Left renal cortex interstitium (tissue), 4 donors: ENCODE measurements around the gene GIGYF2. TPM values are rescaled to one million over a fixed set of nuclear protein-coding genes. Genes with fewer than 3 reads are reported as not detected.
"Not testable (repeated sequence)": the region's sequence is repeated elsewhere in the genome, so short reads cannot be mapped to it uniquely, and the experiment has no call there.

Source experiments
- DNase-seq, 4 donors: peaks; one replicate each; pipeline ENCODE4 v3.0.0-alpha.2; 2013; ENCODE audit warnings: low read depth in 4 of 4, low spot score in 2 of 4, missing footprints in 1 of 4
- polyA plus RNA-seq, 4 donors: library from polyadenylated mRNA; unstranded; fragments of 120-200 nt; gene quantifications; one replicate each; pipeline ENCODE4 v1.2.1, GENCODE V29; 2013; ENCODE audit not compliant: insufficient read length in 4 of 4

Gene GIGYF2
- polyA plus RNA-seq, 4 donors = 59.0 to 67.8 (median 65.9) TPM

- DNase-seq = no peak
Measured at GRCh38 chr2:232798187-232798586, 101.1 kb downstream of the GIGYF2 start.

DNA sequence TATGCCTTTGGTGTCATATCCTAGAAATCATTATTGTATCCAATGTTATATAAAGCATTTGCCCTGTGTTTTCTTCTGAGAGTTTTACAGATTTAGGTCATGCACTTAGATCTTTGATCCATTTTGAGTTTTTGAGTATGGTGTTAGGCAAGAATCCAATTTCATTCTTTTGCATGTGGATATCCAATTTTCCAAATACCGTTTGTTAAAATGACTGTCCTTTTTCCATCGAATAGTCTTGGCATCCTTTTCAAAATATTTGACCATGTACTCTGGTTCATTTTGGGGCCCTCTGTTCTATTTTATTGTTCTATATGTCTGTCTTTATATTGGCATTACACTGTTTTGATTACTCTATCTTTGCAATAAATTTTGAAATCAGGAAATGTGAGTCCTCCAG lies 103.0 kb downstream of the GIGYF2 start:
- no peak for DNase-seq

DNA sequence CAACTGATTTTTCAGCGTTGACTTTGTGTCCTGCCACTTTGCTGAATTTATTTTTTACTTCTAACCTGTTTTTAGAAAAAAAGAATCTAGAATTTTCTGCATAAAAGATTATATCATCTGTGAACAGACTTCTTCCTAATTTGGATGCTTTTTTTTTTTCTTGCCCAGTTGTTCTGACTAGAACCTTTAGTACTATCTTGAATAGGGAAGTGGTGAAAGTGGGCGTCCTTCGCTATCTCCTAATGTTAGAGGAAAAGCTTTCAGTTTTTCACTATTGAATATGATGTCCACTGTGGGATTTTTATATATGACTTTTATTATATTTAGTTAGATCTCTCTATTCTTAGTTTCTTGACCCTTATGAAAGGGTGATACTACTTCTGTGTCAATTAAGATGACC lies 105.0 kb downstream of the GIGYF2 start:
- no peak for DNase-seq

GRCh38 chr2:232809349-232810124 lies 112.4 kb downstream of the GIGYF2 start:
- DNase-seq = no peak

DNA sequence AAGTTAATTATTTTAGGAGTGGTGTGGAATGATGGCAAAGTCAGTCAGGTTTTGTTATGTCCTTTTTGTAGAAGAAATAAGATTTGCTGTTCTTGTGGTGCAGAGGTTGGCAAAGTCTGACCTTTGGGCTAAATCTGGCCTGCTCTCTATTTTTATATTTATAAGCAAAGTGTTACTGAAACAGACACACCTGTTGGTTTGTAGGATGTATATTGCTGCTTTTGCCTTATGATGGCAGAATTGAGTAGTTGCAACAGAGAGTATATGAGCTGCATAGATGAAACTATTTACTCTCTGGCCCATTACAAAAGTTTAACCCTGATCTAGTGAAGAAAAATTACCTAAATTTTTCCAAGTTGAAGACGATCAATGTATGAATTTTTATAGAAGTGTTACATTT lies 113.3 kb downstream of the GIGYF2 start:
- DNase-seq = no peak

DNA sequence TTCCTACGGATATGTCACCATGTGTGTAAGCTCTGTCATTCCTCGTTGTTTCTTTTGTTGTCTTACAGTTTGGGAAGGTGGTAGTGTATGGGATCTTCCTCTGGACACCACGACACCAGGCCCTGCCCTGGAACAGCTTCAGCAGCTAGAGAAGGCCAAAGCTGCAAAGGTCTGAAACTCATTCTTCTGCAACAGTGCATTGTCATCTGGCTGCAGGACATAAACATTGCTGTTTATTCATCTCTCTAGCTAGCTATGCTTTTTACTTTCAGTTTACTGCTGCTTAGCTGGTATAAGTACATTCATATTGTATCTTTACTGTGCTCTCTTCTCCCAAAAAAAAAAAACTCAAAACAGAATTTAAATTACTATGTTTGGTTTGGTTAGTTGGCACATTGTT lies 118.4 kb downstream of the GIGYF2 start:
- no peak for DNase-seq

GRCh38 chr2:232816657-232817056 lies 119.5 kb downstream of the GIGYF2 start:
- no peak for DNase-seq

DNA sequence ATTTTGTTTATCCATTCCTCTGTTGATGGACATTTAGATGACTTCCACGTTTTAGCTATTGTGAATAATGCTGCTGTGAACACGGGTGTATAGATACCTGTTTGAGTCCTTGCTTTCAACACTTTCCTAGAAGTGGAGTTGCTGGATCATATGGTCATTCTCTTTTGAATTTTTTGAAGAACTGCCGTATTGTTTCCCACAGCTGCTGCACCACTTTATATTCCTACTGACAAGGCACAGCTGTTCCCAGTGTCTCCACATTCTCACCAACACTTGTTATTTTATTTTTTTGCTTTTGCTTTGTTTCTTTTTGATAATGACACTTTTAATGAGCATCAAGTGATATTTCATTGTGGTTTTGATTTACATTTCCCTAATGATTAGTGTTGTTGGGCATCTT lies 120.6 kb downstream of the GIGYF2 start:
- DNase-seq = no peak

- DNase-seq = no peak
Measured at GRCh38 chr2:232829988-232830387, 132.9 kb downstream of the GIGYF2 start.

- DNase-seq = no peak
Measured at GRCh38 chr2:232831496-232831895, 134.4 kb downstream of the GIGYF2 start.

GRCh38 chr2:232833830-232834229 lies 136.7 kb downstream of the GIGYF2 start:
- DNase-seq = no peak

GRCh38 chr2:232835687-232836208 lies 138.6 kb downstream of the GIGYF2 start:
- DNase-seq = no peak

GRCh38 chr2:232836934-232837333 lies 139.8 kb downstream of the GIGYF2 start:
- no peak for DNase-seq

DNA sequence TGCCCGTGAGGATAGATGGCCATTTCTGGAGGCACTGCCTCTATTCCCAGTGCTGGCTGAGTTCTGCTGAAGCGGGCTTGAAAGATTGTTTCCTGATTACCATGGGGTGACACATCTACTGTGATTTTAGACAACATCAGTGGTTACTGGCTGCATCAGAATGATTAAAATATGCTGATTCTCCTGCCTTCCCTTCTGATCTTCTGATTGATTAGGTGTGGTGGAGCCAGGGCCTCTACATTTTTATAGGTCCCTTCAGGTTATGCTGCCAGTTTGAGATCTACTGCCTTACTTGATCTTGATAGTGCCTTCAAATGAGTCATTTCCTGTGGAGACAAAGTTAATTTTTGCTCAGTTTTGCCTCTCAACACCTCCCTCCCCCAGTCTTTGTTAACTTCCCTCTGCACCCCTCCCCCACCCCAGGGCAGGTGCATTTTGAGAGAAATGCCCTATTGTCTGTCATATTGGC lies 141.3 kb downstream of the GIGYF2 start:
- no peak for DNase-seq

- DNase-seq = no peak
Measured at GRCh38 chr2:232839411-232840079, 142.4 kb downstream of the GIGYF2 start.

GRCh38 chr2:232842689-232843088 lies 145.6 kb downstream of the GIGYF2 start:
- no peak for DNase-seq

DNA sequence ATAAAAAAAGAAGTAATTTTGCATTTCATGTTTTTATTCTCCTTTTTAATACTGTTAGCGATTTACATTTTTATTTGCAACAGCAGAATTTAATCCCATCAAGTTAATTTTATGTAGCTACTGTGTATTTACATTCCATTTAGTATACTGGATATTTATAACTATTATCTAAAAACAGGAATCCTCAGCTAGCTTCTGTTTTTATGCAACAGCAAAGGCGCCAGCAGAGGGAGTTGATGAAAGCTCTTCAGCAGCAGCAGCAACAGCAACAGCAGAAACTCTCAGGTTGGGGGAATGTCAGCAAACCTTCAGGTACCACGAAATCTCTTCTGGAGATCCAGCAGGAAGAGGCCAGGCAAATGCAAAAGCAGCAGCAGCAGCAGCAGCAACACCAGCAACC lies 146.7 kb downstream of the GIGYF2 start:
- DNase-seq = no peak

DNA sequence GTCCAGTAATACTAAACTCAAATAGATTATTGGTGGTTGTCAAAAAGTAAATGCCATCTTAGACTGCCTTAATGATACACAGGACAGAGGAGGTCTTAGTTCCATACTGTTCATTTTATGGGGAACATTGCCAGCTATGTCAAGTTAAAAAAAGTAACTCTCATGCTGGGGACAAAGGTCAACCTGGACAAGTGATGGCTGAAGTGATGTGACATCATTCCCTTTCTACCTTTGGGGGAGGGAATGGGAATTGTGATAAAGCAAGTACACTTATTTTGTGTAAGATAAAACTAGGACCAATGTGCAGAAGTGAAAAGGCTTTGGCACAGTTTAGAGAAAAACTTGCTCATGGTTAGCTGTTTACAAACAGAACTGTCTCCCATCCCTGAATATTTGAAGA lies 148.9 kb downstream of the GIGYF2 start:
- DNase-seq = no peak

GRCh38 chr2:232850039-232850438 lies 152.9 kb downstream of the GIGYF2 start:
- DNase-seq = no peak

GRCh38 chr2:232852081-232852480 lies 154.9 kb downstream of the GIGYF2 start:
- DNase-seq = not testable (repeated sequence)

- no peak for DNase-seq
Measured at GRCh38 chr2:232852676-232853075, 155.5 kb downstream of the GIGYF2 start.

DNA sequence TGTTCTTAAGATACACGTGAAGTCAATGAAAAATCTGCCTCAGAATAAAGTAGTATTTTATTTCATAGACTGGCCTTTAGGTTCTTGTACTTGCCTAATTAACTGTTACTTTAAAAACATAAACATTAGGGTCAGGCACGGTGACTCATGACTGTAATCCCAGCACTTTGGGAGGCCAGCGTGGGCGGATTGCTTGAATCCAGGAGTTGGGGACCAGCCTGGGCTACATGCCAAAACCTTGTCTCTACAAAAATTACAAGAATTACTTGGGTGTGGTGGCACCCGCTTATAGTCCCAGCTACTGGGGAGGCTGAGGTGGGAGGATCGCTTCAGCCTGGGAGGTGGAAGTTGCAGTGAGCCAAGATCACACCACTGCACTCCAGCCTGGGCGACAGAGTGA lies 157.0 kb downstream of the GIGYF2 start:
- DNase-seq = no peak
